ENCODE measurements around the gene CACNG7.

- TF ChIP-seq POLR2A (IDR thresholded peaks at IDR 0.05) = no peak
- no peak for TF ChIP-seq CTCF (IDR thresholded peaks at IDR 0.05)
Observed at GRCh38 chr19:53912653-53913052, 3.6 kb downstream of the CACNG7 start.

Data from lower leg skin (tissue), 3 donors.